ENCODE measurements around the gene ANTKMT.

Gene ANTKMT

GRCh38 chr16:727291-727977 lies 6.5 kb downstream of the ANTKMT start:
- no peak for TF ChIP-seq CTCF (IDR thresholded peaks at IDR 0.05)
- H3K27me3 Mint-ChIP-seq (ENCODE audit: low read depth, poor library complexity): peaks cover 12% of the 10 kb centered on the region
- no peak overlapping the region for H3K4me3 Mint-ChIP-seq
- H3K36me3 Mint-ChIP-seq (ENCODE audit: low read depth): no peaks in the 10 kb centered on the region
- no peaks in the 10 kb centered on the region for H3K4me1 Mint-ChIP-seq
- H3K27ac Mint-ChIP-seq: no peak overlapping the region
- no peak for DNase-seq
- H3K9me3 Mint-ChIP-seq: no peaks in the 10 kb centered on the region

GRCh38 chr16:728131-728889 lies 7.4 kb downstream of the ANTKMT start:
- no peaks in the 10 kb centered on the region for H3K9me3 Mint-ChIP-seq
- no peak for TF ChIP-seq CTCF (IDR thresholded peaks at IDR 0.05)
- DNase-seq: peak; percentile 77
- peaks cover 12% of the 10 kb centered on the region for H3K27me3 Mint-ChIP-seq (ENCODE audit: low read depth, poor library complexity)
- no peak overlapping the region for H3K27ac Mint-ChIP-seq
- H3K36me3 Mint-ChIP-seq (ENCODE audit: low read depth): no peaks in the 10 kb centered on the region
- no peaks in the 10 kb centered on the region for H3K4me1 Mint-ChIP-seq
- H3K4me3 Mint-ChIP-seq: peak overlapping the region; percentile 64

- Mint-ChIP-seq H3K4me1 (no peaks in the 10 kb centered on the region), H3K9me3 (no peaks in the 10 kb centered on the region), H3K27ac (no peak overlapping the region), H3K27me3 (ENCODE audit: low read depth, poor library complexity) (peaks cover 12% of the 10 kb centered on the region), H3K4me3 (peak overlapping the region; percentile 64), H3K36me3 (ENCODE audit: low read depth) (no peaks in the 10 kb centered on the region)
- no peak for DNase-seq
- no peak for TF ChIP-seq CTCF (IDR thresholded peaks at IDR 0.05)
These were observed 8.2 kb downstream of the ANTKMT start for GRCh38 chr16:728890-729744.

GRCh38 chr16:729768-730665 lies 9.1 kb downstream of the ANTKMT start:
- Mint-ChIP-seq H3K4me1 (no peaks in the 10 kb centered on the region), H3K27ac (no peak overlapping the region), H3K36me3 (ENCODE audit: low read depth) (no peaks in the 10 kb centered on the region), H3K27me3 (ENCODE audit: low read depth, poor library complexity) (peaks cover 12% of the 10 kb centered on the region), H3K9me3 (no peaks in the 10 kb centered on the region), H3K4me3 (no peak overlapping the region)
- no peak for TF ChIP-seq CTCF (IDR thresholded peaks at IDR 0.05)
- DNase-seq: no peak

GRCh38 chr16:730666-731509 lies 9.9 kb downstream of the ANTKMT start:
- Mint-ChIP-seq H3K9me3 (no peaks in the 10 kb centered on the region), H3K27me3 (ENCODE audit: low read depth, poor library complexity) (peaks cover 14% of the 10 kb centered on the region), H3K4me3 (no peak overlapping the region), H3K27ac (peak overlapping the region; percentile 68), H3K4me1 (no peaks in the 10 kb centered on the region), H3K36me3 (ENCODE audit: low read depth) (peaks cover 5% of the 10 kb centered on the region)
- no peak for TF ChIP-seq CTCF (IDR thresholded peaks at IDR 0.05)
- no peak for DNase-seq
